Inferior parietal cortex (tissue), 1 donor: Measurements from ENCODE around the gene CDK9.
"Not testable (repeated sequence)": the region's sequence is repeated elsewhere in the genome, so short reads cannot be mapped to it uniquely, and the experiment has no call there.

ENCODE experiments used
- DNase-seq: peaks from one replicate; pipeline ENCODE4 v3.0.0-alpha.2; 2016; ENCODE audit errors: extremely low spot score

Gene CDK9

DNA sequence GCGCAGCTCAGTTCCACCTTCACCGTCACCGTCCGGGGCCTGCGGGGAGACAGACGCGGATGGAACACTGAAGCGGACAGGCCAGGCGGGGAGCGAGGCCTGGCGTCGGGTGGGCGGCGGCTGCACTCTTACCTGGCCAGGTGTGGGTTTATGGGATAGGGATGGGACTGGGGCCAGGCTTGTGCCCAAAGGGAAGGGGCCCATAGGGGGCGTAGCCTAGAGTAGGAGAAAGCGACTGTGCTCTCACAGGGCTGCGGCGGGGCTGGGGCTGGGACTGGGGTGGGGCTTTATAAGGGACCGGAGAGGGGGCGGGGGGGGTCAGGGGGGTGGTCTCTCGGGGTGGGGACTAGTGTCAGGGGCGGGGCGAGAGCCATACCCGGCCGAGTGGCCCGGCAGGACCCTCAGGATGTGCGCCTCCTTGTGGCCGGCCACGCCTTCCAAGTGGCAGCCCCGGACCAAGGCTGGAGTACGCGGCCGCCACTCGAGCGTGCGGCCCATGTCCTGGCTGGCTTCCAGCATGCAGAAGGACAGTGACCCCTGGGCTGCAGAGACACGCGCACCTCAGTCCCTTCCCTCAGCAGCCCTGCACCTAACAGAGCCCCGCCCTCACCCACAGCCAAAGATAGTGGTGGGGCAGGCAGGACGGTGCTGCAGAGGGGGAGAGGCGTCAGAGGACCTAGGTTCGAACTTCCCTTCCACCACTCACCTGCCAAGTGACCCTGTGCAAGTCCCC is 39.7 kb downstream of the CDK9 start:
- DNase-seq, result no peak

DNA sequence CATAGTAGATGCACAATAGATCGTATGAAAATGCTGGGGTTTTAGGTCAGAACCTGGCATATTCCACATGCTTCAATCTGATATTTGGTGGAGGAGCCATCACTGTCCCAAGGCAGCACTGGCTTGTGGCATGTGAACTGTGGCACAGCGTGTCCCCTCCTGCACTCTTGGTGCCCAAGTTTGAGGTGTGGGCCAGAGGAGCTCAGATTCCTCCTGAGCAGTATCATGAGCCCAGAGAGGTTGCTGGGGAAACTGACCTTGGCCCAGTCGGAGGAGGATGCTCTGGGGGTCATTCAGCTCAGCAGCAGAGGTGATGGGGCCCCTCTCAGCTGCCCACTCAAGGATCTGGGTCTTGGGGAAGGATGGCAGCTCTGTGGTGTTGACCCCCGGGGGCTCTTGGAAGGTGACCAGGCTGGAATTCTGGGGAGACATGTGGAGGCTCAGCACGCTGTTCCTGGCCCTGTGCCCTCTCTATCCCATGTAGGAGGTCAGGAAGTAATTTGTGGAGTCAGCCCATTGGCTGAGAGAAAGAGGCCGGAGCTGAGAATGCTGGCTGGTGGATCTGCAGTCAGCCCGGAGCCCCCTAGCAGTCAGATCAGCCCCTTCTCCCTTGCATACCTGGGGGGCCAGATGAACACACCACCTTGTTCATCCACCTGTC is 40.5 kb downstream of the CDK9 start:
- no peak for DNase-seq

- peak; percentile 36 for DNase-seq
These were observed 42.6 kb downstream of the CDK9 start for GRCh38 chr9:127828262-127829031.

DNA sequence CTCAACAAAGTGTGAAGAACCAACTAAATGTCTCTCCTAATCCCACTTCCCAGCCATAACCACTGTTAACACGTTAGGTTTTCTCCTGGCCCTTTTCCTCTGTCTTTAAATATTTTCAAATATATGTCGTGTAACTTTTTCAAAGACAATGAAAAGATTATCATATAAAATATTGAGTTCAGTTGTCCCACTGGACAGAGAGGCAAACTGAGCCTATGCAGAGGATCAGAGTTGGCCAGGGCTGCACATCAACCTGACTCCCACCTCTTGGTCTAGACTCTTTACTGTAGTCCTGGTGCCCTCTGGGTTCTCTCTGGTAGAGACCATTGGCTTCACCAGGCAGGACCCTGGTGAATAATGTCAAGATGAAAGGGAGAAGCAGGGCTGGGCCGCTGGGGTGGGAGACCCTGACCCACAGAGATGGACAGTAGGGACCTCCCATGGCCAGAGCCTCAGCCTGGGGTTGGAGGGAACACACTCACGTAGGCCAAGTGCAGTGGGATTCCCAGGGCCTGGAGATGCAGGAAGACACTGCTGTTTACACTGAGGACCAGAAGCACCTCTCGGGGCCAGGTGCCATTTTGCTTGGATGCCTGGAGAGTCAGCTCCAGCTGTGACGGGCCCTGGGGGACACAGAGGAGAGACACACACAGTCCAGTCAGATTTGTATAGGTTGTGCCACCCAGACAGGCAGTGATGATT is 43.5 kb downstream of the CDK9 start:
- DNase-seq, result no peak

GRCh38 chr9:127832248-127832647 is 46.4 kb downstream of the CDK9 start:
- DNase-seq, result no peak

GRCh38 chr9:127833555-127833954 is 47.7 kb downstream of the CDK9 start:
- no peak for DNase-seq

GRCh38 chr9:127835991-127836516 is 50.2 kb downstream of the CDK9 start:
- DNase-seq, result no peak

GRCh38 chr9:127836561-127836960 is 50.7 kb downstream of the CDK9 start:
- DNase-seq, result not testable (repeated sequence)

- no peak for DNase-seq
These were observed 51.5 kb downstream of the CDK9 start for GRCh38 chr9:127837346-127837745.

DNA sequence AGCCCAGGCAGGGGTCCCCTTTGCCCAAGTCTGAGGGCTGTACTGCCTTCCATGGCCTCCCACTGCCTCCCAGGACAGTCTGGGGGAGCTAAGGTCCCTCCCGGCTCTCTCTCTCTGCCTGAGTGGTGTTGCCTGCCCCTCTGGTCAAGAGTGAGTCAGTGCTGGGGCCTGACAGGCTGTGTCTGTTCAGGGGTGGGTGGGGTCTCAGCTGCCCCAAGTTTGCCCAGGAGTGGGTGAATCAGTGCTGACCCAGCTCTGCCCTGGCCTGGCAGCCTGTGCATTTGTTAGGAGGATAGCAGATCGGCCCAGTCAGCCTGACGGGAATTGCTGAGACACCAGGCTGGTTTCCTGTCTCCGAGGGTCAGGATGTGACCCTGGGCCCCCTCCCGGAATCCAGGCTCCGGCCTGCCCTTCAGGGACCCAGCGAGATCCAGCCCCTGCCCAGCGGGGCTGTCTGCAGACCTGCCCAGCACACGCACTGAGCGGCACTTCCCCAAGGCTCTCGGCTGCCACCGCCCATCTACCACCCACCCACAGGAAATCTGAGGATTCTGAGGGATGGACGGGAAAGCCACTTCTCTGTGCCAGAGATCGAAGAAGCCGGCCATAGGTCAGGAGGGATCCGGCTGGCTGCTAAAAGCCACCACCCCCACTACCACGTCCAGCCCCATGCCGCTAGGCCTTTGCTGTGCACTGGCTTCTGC is 52.7 kb downstream of the CDK9 start:
- DNase-seq, result no peak
